ENCODE results near the gene CDCA4. TPM values are rescaled to one million over a fixed set of nuclear protein-coding genes. Genes with fewer than 3 reads are reported as not detected.

Gene CDCA4
- polyA plus RNA-seq, 1 of the 3 experiments (the other 2 are of a cell fraction), result 26.8 TPM

DNA sequence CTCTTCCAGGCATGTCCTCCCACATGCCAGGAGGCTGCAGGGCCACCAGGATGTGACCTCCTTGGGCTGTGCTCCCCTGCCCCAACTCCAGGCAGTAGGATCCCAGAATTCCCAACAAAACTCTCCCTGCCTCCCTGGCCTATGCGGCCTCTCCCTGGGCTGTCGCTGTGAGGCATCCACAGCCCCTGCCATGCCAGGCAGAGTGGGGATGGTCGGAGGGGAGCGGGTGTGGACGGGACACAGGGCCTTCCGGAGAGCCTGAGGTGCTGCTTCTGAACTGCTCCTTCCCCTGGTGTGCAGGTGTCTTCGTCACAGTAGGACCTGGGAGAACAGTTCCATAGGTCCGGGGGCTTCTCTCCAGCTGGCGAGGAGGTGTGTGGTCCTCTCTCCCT is 26.0 kb upstream of the CDCA4 start:
- Histone ChIP-seq H3K4me3 (ENCODE audit: low read depth in 2 of 2, low read length in 1 of 2) (no peak overlapping the region), H3K36me3 (replicated peaks in 1 of 2; ENCODE audit: control insufficient read depth in 1 of 2, insufficient read depth in 2 of 2, low read length in 1 of 2) (no peaks in the 10 kb centered on the region), H3K9me2 (no peaks in the 10 kb centered on the region), H3K27me3 (ENCODE audit: insufficient read depth) (no peaks in the 10 kb centered on the region), H3K79me2 (ENCODE audit: insufficient read depth) (no peaks in the 10 kb centered on the region), H3K4me1 (ENCODE audit: control insufficient read depth in 1 of 2, insufficient read depth in 2 of 2, low read depth in 1 of 2, low read length in 1 of 2) (peaks cover 0 to 5% of the 10 kb centered on the region in 2 experiments; a peak in 1 of 4 replicates), H3K9ac (no peak overlapping the region), H3F3A (replicated peaks; ENCODE audit: insufficient read depth) (peaks cover 8% of the 10 kb centered on the region), H3K4me2 (no peak overlapping the region), H2AFZ (ENCODE audit: low read depth) (no peak overlapping the region), H3K9me3 (no peaks in the 10 kb centered on the region), H3K27ac (ENCODE audit: low read depth in 2 of 2, low read length in 1 of 2) (no peak overlapping the region), H4K20me1 (ENCODE audit: insufficient read depth) (no peaks in the 10 kb centered on the region)
- ChIA-PET CTCF (interaction anchor here (0.6 to 8.1 kb wide), 25 partner anchors 11 to 283 kb away, joined by 3 to 284 read pairs (median 12); partner anchors contain the start of genes CDCA4 and CLBA1), POLR2A (no interaction called here)
- no peak for DNase-seq
- WGBS (ENCODE audit: low lambda C conversion rate), result 100% methylated on average over 4 of the region's 9 CpGs
- no peak for TF ChIP-seq MEF2A (IDR thresholded peaks at IDR 0.05; ENCODE audit: borderline replicate concordance, low read depth)
- no peak for TF ChIP-seq NFIC (IDR thresholded peaks at IDR 0.05; ENCODE audit: borderline replicate concordance)
- TF ChIP-seq, protein P1, sequence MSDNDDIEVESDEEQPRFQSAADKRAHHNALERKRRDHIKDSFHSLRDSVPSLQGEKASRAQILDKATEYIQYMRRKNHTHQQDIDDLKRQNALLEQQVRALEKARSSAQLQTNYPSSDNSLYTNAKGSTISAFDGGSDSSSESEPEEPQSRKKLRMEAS (IDR thresholded peaks at IDR 0.05; ENCODE audit: low read depth), result no peak
- TF ChIP-seq NRF1 (IDR thresholded peaks at IDR 0.05; ENCODE audit: low read depth, low read length), result no peak

DNA sequence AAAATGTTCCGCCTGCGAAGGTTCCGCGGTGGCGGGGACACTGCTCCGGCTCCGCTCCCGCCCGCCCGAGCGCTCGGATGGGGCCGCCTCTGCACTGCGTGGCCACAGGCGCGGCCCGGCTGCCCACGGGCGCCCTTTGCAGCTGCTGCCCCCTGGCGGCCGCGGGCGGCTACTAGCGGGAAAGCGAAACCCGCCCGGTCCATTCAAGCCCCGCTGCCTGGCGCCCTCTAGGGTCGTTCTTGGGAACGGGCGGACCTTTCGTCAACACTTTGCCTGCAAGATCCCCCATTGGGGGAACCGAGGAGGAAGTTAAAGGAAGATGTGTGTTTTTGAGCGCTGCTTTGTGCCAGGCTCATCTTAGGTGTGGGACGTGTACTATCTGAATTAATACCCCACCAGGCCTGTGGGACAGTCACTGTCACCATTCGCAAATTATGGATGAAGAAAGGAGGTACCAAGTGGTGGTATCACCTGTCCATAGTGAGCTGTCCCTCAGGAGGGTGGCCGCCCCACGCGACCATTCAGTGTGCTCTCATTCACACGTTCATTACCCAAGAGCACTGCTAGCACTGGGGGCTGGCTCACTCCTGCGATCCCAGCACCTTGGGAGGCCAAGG is 24.9 kb upstream of the CDCA4 start:
- DNase-seq, result peak; percentile 97
- Histone ChIP-seq H3K9me3 (no peaks in the 10 kb centered on the region), H3K9me2 (no peaks in the 10 kb centered on the region), H3K4me3 (ENCODE audit: low read depth in 2 of 2, low read length in 1 of 2) (peak overlapping the region in 1 of 2 experiments; percentile 50; a peak in 1 of 4 replicates), H3K4me2 (no peak overlapping the region), H3K27ac (ENCODE audit: low read depth in 2 of 2, low read length in 1 of 2) (no peak overlapping the region), H3K79me2 (ENCODE audit: insufficient read depth) (no peaks in the 10 kb centered on the region), H2AFZ (ENCODE audit: low read depth) (peak overlapping the region; percentile 90), H4K20me1 (ENCODE audit: insufficient read depth) (no peaks in the 10 kb centered on the region), H3F3A (replicated peaks; ENCODE audit: insufficient read depth) (peaks cover 8% of the 10 kb centered on the region), H3K4me1 (ENCODE audit: control insufficient read depth in 1 of 2, insufficient read depth in 2 of 2, low read depth in 1 of 2, low read length in 1 of 2) (peaks cover 0 to 5% of the 10 kb centered on the region in 2 experiments; a peak in 1 of 4 replicates), H3K9ac (no peak overlapping the region), H3K27me3 (ENCODE audit: insufficient read depth) (no peaks in the 10 kb centered on the region), H3K36me3 (replicated peaks in 1 of 2; ENCODE audit: control insufficient read depth in 1 of 2, insufficient read depth in 2 of 2, low read length in 1 of 2) (no peaks in the 10 kb centered on the region)
- CTCF ChIA-PET, result interaction anchor here (0.6 to 8.1 kb wide), 57 partner anchors 10 to 482 kb away, joined by 3 to 284 read pairs (median 4); partner anchors contain the start of genes AHNAK2, CDCA4, CLBA1 and GPR132
- 8% methylated on average over 15 of the region's 42 CpGs for WGBS (ENCODE audit: low lambda C conversion rate)
- POLR2A ChIA-PET, result interaction anchor here (0.6 to 0.7 kb wide), 3 partner anchors 13 to 1524 kb away, joined by 3 read pairs; no protein-coding TSS in a partner anchor
- TF ChIP-seq TAF1 (IDR thresholded peaks at IDR 0.05; ENCODE audit: borderline replicate concordance, low read depth, low read length), result no peak
- no peak for TF ChIP-seq FOSL2 (IDR thresholded peaks at IDR 0.05; ENCODE audit: borderline replicate concordance, low read depth)
- TF ChIP-seq YY1 (IDR thresholded peaks at IDR 0.05; ENCODE audit: low read depth), result no peak
- TF ChIP-seq, protein P2, sequence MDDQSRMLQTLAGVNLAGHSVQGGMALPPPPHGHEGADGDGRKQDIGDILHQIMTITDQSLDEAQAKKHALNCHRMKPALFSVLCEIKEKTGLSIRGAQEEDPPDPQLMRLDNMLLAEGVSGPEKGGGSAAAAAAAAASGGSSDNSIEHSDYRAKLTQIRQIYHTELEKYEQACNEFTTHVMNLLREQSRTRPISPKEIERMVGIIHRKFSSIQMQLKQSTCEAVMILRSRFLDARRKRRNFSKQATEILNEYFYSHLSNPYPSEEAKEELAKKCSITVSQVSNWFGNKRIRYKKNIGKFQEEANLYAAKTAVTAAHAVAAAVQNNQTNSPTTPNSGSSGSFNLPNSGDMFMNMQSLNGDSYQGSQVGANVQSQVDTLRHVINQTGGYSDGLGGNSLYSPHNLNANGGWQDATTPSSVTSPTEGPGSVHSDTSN (IDR thresholded peaks at IDR 0.05), result no peak
- TF ChIP-seq, protein P3, sequence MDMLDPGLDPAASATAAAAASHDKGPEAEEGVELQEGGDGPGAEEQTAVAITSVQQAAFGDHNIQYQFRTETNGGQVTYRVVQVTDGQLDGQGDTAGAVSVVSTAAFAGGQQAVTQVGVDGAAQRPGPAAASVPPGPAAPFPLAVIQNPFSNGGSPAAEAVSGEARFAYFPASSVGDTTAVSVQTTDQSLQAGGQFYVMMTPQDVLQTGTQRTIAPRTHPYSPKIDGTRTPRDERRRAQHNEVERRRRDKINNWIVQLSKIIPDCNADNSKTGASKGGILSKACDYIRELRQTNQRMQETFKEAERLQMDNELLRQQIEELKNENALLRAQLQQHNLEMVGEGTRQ (IDR thresholded peaks at IDR 0.05; ENCODE audit: borderline replicate concordance, low read depth, low read length), result no peak
- TF ChIP-seq EZH2phosphoT487 (IDR thresholded peaks at IDR 0.05; ENCODE audit: borderline replicate concordance, low read depth), result no peak
- TF ChIP-seq, protein P4, sequence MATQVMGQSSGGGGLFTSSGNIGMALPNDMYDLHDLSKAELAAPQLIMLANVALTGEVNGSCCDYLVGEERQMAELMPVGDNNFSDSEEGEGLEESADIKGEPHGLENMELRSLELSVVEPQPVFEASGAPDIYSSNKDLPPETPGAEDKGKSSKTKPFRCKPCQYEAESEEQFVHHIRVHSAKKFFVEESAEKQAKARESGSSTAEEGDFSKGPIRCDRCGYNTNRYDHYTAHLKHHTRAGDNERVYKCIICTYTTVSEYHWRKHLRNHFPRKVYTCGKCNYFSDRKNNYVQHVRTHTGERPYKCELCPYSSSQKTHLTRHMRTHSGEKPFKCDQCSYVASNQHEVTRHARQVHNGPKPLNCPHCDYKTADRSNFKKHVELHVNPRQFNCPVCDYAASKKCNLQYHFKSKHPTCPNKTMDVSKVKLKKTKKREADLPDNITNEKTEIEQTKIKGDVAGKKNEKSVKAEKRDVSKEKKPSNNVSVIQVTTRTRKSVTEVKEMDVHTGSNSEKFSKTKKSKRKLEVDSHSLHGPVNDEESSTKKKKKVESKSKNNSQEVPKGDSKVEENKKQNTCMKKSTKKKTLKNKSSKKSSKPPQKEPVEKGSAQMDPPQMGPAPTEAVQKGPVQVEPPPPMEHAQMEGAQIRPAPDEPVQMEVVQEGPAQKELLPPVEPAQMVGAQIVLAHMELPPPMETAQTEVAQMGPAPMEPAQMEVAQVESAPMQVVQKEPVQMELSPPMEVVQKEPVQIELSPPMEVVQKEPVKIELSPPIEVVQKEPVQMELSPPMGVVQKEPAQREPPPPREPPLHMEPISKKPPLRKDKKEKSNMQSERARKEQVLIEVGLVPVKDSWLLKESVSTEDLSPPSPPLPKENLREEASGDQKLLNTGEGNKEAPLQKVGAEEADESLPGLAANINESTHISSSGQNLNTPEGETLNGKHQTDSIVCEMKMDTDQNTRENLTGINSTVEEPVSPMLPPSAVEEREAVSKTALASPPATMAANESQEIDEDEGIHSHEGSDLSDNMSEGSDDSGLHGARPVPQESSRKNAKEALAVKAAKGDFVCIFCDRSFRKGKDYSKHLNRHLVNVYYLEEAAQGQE (IDR thresholded peaks at IDR 0.05; ENCODE audit: low read depth, low read length), result no peak
- no peak for TF ChIP-seq EP300 (IDR thresholded peaks at IDR 0.05; ENCODE audit: borderline replicate concordance in 1 of 2, low read depth in 1 of 2, low read length in 1 of 2)
- TF ChIP-seq MEF2A (IDR thresholded peaks at IDR 0.05; ENCODE audit: borderline replicate concordance, low read depth), result no peak
- TF ChIP-seq RCOR1 (IDR thresholded peaks at IDR 0.05; ENCODE audit: low read length), result peak; percentile 73
- TF ChIP-seq, protein P5, sequence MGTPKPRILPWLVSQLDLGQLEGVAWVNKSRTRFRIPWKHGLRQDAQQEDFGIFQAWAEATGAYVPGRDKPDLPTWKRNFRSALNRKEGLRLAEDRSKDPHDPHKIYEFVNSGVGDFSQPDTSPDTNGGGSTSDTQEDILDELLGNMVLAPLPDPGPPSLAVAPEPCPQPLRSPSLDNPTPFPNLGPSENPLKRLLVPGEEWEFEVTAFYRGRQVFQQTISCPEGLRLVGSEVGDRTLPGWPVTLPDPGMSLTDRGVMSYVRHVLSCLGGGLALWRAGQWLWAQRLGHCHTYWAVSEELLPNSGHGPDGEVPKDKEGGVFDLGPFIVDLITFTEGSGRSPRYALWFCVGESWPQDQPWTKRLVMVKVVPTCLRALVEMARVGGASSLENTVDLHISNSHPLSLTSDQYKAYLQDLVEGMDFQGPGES (IDR thresholded peaks at IDR 0.05; ENCODE audit: low read depth, low read length), result no peak
- TF ChIP-seq SMC3 (IDR thresholded peaks at IDR 0.05; ENCODE audit: low read depth, low read length), result peak; percentile 99
- TF ChIP-seq POLR2AphosphoS5 (IDR thresholded peaks at IDR 0.05; ENCODE audit: low read depth, low read length), result no peak
- TF ChIP-seq GABPA (IDR thresholded peaks at IDR 0.05; ENCODE audit: low read depth), result no peak
- TF ChIP-seq MXI1 (IDR thresholded peaks at IDR 0.05; ENCODE audit: low read depth, low read length), result peak; percentile 58; the same call in 1 of the 2 replicates
